Vagina (tissue), 2 donors: Measurements from ENCODE around the gene COL7A1. TPM values are rescaled to one million over a fixed set of nuclear protein-coding genes. Genes with fewer than 3 reads are reported as not detected.

Experiments used
- DNase-seq, 2 donors: peaks; one replicate each; pipeline ENCODE4 v3.0.0-alpha.2; 2017; ENCODE audit errors: extremely low spot score in 2 of 2
- H3K27ac ChIP-seq: fragments of 200-600 bp; sonication (generic); one replicate; pipeline ENCODE4 v1.5.1; 2019
- H3K27me3 ChIP-seq: fragments of 200-600 bp; sonication (generic); one replicate; pipeline ENCODE4 v1.5.1; 2019
- H3K36me3 ChIP-seq, 2 donors: fragments of 200-600 bp; sonication (generic); one replicate each; pipeline ENCODE4 v1.5.1; 2017 to 2019
- H3K4me1 ChIP-seq: fragments of 200-600 bp; sonication (generic); one replicate; pipeline ENCODE4 v1.5.1; 2019
- H3K4me3 ChIP-seq, 2 donors: fragments of 200-600 bp; sonication (generic); 1 replicate in 1 of 2; 2 replicates in 1 of 2; pipeline ENCODE4 v1.5.1; 2016 to 2019
- H3K9me3 ChIP-seq: fragments of 200-600 bp; sonication (generic); one replicate; pipeline ENCODE4 v1.5.1; 2019
- POLR2A ChIP-seq, 2 donors: fragments of 450-650 bp; IDR thresholded peaks; one replicate each; pipeline ENCODE4 v1.6.1; 2017; ENCODE audit warnings: antibody characterized with exemption in 2 of 2, mild to moderate bottlenecking in 2 of 2, moderate library complexity in 2 of 2
- POLR2AphosphoS5 ChIP-seq, 2 donors: sonication (generic); formaldehyde crosslinking; IDR thresholded peaks; one replicate each; pipeline ENCODE4 v1.9.0; 2017; ENCODE audit warnings: antibody characterized with exemption in 2 of 2, mild to moderate bottlenecking in 2 of 2, low read depth in 1 of 2; ENCODE audit not compliant: insufficient read depth in 1 of 2
- intact Hi-C: fragments of 100-400 bp; cut with DNase I; formaldehyde crosslinking; loops from one replicate; pipeline ENCODE4 v1.15.1; 2023
- total RNA-seq: library from RNA; depleted of rRNA; stranded (reverse); fragments of >200 nt; gene quantifications from one replicate; pipeline ENCODE4 v1.2.3, GENCODE V29; 2016
- TF ChIP-seq, protein P1 (sequence below), 3 experiments: fragments of 450-650 bp in 2 of 3; fragments of 200-600 bp in 1 of 3; sonication (generic) in 1 of 3; IDR thresholded peaks; one replicate each; pipeline ENCODE4 v1.5.1; 2017 to 2019; ENCODE audit warnings: antibody characterized with exemption in 3 of 3, mild to moderate bottlenecking in 2 of 3, moderate library complexity in 2 of 3

Gene COL7A1
- total RNA-seq, 1 donor from 2014 or later, result 148 TPM

DNA sequence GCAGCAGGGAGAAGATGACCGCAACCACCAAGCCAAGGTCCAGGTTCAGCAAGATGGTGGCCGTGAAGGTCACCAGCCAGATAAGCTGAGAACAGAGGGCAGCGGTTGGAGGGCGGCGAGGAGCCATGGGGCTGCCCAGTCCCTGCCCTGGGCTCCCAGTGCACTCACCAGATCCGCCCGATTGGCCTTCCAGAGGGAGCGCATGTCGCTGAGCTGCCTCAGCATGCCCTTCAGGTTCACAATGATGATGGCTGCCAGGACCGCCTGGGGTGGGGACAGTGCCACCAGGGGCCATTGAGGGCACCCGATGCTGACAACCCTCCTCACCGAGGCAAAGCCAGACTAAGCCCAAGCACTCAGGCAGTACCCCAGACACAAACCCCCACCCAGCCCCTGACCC lies 34.8 kb upstream of the COL7A1 start:
- TF ChIP-seq, protein P1, sequence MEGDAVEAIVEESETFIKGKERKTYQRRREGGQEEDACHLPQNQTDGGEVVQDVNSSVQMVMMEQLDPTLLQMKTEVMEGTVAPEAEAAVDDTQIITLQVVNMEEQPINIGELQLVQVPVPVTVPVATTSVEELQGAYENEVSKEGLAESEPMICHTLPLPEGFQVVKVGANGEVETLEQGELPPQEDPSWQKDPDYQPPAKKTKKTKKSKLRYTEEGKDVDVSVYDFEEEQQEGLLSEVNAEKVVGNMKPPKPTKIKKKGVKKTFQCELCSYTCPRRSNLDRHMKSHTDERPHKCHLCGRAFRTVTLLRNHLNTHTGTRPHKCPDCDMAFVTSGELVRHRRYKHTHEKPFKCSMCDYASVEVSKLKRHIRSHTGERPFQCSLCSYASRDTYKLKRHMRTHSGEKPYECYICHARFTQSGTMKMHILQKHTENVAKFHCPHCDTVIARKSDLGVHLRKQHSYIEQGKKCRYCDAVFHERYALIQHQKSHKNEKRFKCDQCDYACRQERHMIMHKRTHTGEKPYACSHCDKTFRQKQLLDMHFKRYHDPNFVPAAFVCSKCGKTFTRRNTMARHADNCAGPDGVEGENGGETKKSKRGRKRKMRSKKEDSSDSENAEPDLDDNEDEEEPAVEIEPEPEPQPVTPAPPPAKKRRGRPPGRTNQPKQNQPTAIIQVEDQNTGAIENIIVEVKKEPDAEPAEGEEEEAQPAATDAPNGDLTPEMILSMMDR (IDR thresholded peaks at IDR 0.05), result no peak
- no peak for TF ChIP-seq POLR2AphosphoS5 (IDR thresholded peaks at IDR 0.05; ENCODE audit: insufficient read depth in 1 of 2, low read depth in 1 of 2)
- no peak for TF ChIP-seq POLR2A (IDR thresholded peaks at IDR 0.05)
- Histone ChIP-seq H3K27ac (no peak overlapping the region), H3K36me3 (peaks cover 0 to 27% of the 10 kb centered on the region in 2 donors), H3K4me3 (no peak overlapping the region), H3K27me3 (no peaks in the 10 kb centered on the region), H3K9me3 (no peaks in the 10 kb centered on the region), H3K4me1 (peaks cover 20% of the 10 kb centered on the region)
- no peak for DNase-seq
- intact Hi-C loops, result no loop called here

DNA sequence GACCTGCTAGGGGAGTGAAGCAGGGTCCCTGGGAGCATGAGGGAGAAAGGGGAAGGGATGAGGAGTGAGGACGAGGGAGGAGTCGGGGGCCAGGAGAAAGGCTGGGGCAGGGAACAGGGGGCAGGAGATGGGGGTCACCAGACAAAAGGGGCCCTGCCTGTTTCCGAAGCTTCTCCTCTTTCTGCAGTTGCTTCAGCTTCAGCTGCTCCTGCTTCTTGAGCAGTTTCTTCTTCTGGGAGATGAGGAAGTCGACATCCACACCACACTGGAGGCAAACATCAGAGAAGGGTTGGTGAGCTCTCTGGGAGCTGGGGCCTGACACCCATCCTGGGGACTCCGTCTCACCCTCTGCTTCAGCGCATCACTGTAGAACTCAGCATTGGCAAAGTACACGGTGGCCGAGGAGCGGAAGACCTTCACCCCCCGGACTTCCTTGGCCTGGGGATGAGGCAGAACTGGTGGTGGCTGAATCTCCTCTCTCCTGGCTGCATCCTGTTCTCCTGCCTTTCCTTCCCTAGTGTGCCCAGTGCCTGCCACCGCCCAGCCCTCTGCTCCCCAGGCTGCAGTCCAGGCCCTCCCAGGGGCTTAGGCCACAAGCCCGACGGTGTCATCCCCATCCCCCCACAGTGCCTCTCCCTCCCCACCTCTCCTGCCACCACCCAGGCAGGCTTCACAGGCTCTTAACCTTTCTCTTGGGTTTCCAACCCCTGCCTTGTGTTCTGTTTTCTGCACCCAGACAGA lies 33.3 kb upstream of the COL7A1 start:
- Histone ChIP-seq H3K4me1 (peaks cover 5% of the 10 kb centered on the region), H3K36me3 (peaks cover 0 to 30% of the 10 kb centered on the region in 2 donors), H3K27ac (no peak overlapping the region), H3K9me3 (no peaks in the 10 kb centered on the region), H3K27me3 (no peaks in the 10 kb centered on the region), H3K4me3 (no peak overlapping the region)
- TF ChIP-seq POLR2A (IDR thresholded peaks at IDR 0.05), result no peak
- TF ChIP-seq POLR2AphosphoS5 (IDR thresholded peaks at IDR 0.05; ENCODE audit: insufficient read depth in 1 of 2, low read depth in 1 of 2), result no peak
- TF ChIP-seq, protein P1 (IDR thresholded peaks at IDR 0.05), result no peak
- no peak for DNase-seq
- intact Hi-C loops, result no loop called here

DNA sequence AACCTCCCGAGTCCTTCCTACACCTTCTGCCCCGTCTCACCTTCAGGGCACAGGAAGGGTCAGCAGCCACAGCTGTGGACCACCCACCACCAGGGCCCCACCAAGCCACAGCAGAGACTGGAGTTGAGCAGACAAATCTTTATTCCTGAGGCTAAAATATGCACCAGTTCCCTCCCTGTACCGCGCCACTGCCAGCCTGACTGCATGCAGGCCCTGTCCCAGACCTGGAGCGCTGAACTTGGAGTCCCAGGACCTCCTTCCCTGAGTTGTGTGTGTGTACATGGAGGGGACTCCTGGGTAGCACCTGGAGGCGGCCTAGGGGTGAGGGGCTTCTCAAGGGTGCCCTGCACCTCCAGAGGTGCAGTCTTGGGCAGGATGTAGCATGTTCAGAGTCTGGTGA lies 30.5 kb upstream of the COL7A1 start:
- no peak overlapping the region for H3K4me3 ChIP-seq
- intact Hi-C loops, result no loop called here
- no peaks in the 10 kb centered on the region for H3K9me3 ChIP-seq
- TF ChIP-seq POLR2AphosphoS5 (IDR thresholded peaks at IDR 0.05; ENCODE audit: insufficient read depth in 1 of 2, low read depth in 1 of 2) (no peak), POLR2A (IDR thresholded peaks at IDR 0.05) (no peak)
- TF ChIP-seq, protein P1 (IDR thresholded peaks at IDR 0.05), result no peak
- H3K36me3 ChIP-seq, result peaks cover 0 to 12% of the 10 kb centered on the region in 2 donors
- H3K27me3 ChIP-seq, result no peaks in the 10 kb centered on the region
- DNase-seq, result no peak
- no peak overlapping the region for H3K27ac ChIP-seq
- H3K4me1 ChIP-seq, result no peaks in the 10 kb centered on the region

DNA sequence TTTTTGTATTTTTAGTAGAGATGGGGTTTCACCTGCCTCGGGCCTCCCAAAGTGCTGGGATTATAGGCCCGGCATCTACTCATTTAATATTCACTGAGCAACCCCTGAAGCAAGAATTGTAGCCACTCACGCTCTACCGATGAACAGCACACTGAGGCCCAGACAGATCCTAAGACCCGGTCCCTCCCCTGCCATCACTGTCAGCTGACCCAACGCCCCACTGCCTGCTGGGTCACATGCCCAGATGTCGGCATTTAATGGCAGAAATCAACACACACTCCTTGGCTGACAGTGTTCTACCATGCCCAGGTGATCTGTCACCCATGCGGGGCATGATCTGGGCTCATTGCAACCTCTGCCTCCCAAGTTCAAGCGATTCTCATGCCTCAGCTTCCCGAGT lies 29.6 kb upstream of the COL7A1 start:
- Histone ChIP-seq H3K36me3 (peaks cover 0 to 5% of the 10 kb centered on the region in 2 donors), H3K27me3 (no peaks in the 10 kb centered on the region), H3K4me1 (no peaks in the 10 kb centered on the region), H3K9me3 (no peaks in the 10 kb centered on the region), H3K27ac (no peak overlapping the region), H3K4me3 (no peak overlapping the region)
- DNase-seq, result no peak
- intact Hi-C loops, result no loop called here
- TF ChIP-seq POLR2A (IDR thresholded peaks at IDR 0.05) (no peak), POLR2AphosphoS5 (IDR thresholded peaks at IDR 0.05; ENCODE audit: insufficient read depth in 1 of 2, low read depth in 1 of 2) (no peak)
- TF ChIP-seq, protein P1 (IDR thresholded peaks at IDR 0.05), result no peak

DNA sequence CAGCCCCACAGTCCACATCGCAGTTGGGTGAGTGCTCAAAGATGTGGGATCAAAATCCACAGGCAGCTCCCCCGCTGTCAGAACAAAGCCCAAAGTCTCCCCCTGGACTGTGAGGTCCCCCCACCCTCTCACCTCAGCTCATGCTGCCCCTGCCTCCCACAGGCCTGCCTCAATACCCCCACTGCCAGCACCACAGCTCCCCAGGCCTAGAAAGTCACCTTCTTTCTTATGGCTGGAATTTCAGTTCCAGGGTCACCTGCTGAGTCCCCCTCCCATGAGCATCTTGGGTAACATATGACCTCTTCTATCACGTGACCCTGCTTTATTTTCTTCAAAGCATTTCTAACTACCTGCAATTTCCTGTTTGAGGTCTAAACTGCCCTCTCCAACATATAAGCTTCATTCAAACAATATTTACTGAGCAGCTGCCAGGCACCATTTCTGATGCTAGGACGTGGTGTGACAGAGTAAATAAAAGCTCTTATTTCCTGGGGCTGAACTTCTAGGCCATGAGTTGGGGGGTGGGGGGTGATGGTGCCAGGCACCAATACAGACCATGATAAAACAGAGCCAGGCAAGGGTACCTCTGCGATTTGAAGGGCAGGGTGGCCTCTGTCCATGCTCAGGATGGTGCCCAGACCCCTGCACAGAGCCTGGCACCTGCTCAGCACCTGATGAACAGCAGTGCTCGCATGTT lies 28.9 kb upstream of the COL7A1 start:
- no peak for DNase-seq
- peaks cover 0 to 5% of the 10 kb centered on the region in 2 donors for H3K36me3 ChIP-seq
- H3K9me3 ChIP-seq, result no peaks in the 10 kb centered on the region
- H3K4me1 ChIP-seq, result no peaks in the 10 kb centered on the region
- no peak overlapping the region for H3K27ac ChIP-seq
- TF ChIP-seq POLR2A (IDR thresholded peaks at IDR 0.05) (no peak), POLR2AphosphoS5 (IDR thresholded peaks at IDR 0.05; ENCODE audit: insufficient read depth in 1 of 2, low read depth in 1 of 2) (no peak)
- TF ChIP-seq, protein P1 (IDR thresholded peaks at IDR 0.05), result no peak
- H3K4me3 ChIP-seq, result no peak overlapping the region
- no peaks in the 10 kb centered on the region for H3K27me3 ChIP-seq
- intact Hi-C loops, result no loop called here
